ENCODE data around the gene ANP32E. TPM values are rescaled to one million over a fixed set of nuclear protein-coding genes. Genes with fewer than 3 reads are reported as not detected.

Gene ANP32E
- total and polyA plus RNA-seq, 2 of the 8 experiments (the other 6 are each of a cell fraction or from before 2014, with no cell fraction given), result 20.7 to 123 TPM

- H3K27ac ChIP-seq (ENCODE audit: low read depth, low read length), result no peak overlapping the region
- no peak overlapping the region for H3K56ac ChIP-seq (replicated peaks; ENCODE audit: insufficient read length, low read depth, low read length)
- H3K9me3 ChIP-seq (ENCODE audit: insufficient read depth in 2 of 2, low read depth in 1 of 2, low read length in 1 of 2), result no peaks in the 10 kb centered on the region
- H3K79me2 ChIP-seq (ENCODE audit: control insufficient read depth in 1 of 2, insufficient read depth in 2 of 2, low read length in 2 of 2), result no peaks in the 10 kb centered on the region
- no peak overlapping the region for H3K4me3 ChIP-seq (ENCODE audit: extremely low read depth in 1 of 4, insufficient read depth in 2 of 4, low read depth in 3 of 4, low read length in 4 of 4)
- DNase-seq (ENCODE audit: low read depth in 1 of 2, low spot score in 2 of 2) (no peak), FAIRE-seq (no peak)
- H4K91ac ChIP-seq (replicated peaks; ENCODE audit: insufficient read length, low read length), result no peak overlapping the region
- ChIA-PET POLR2A (ENCODE audit: partially characterized antibody) (interaction anchor here (0.7 to 3.5 kb wide), 4 partner anchors 9 to 285 kb away, joined by 3 to 15 read pairs (median 6); partner anchors contain the start of gene PLEKHO1), CTCF (ENCODE audit: partially characterized antibody) (interaction anchor here (0.6 to 6.6 kb wide), 8 partner anchors 9 to 223 kb away, joined by 3 to 34 read pairs (median 4); no protein-coding TSS in a partner anchor)
- H2BK15ac ChIP-seq (ENCODE audit: low read length), result no peak overlapping the region
- TF ChIP-seq GABPA (IDR thresholded peaks at IDR 0.05; ENCODE audit: borderline replicate concordance, insufficient read depth, low read length), result no peak
- no peak for TF ChIP-seq BCL11A (IDR thresholded peaks at IDR 0.05; ENCODE audit: low read depth in 2 of 2, low read length in 2 of 2)
- no peak for TF ChIP-seq TCF12 (IDR thresholded peaks at IDR 0.05; ENCODE audit: low read depth, low read length)
- TF ChIP-seq CHD1 (IDR thresholded peaks at IDR 0.05; ENCODE audit: low read depth, low read length), result no peak
- no peak for TF ChIP-seq TEAD4 (IDR thresholded peaks at IDR 0.05; ENCODE audit: low read depth, low read length)
- H4K20me1 ChIP-seq (replicated peaks in 1 of 2; ENCODE audit: control insufficient read depth in 1 of 2, insufficient read depth in 2 of 2, low read length in 2 of 2), result no peaks in the 10 kb centered on the region
- no peaks in the 10 kb centered on the region for H3K27me3 ChIP-seq (replicated peaks in 1 of 4; ENCODE audit: control insufficient read depth in 3 of 4, extremely low read depth in 1 of 4, insufficient read depth in 3 of 4, low read length in 3 of 4)
- H2AK5ac ChIP-seq (ENCODE audit: low read depth, low read length), result no peak overlapping the region
- H3K79me1 ChIP-seq (ENCODE audit: low read depth, low read length), result no peaks in the 10 kb centered on the region
- H4K8ac ChIP-seq (ENCODE audit: extremely low read depth, insufficient read depth, low read length), result no peak overlapping the region
- 86% methylated on average over 2 of the region's 2 CpGs; no CpG with 5 or more reads in 1 of the 2 experiments for WGBS, 2 experiments (ENCODE audit: extremely low coverage in 1 of 2, insufficient coverage in 1 of 2, insufficient read length in 1 of 2, insufficient replicate concordance in 2 of 2, low coverage in 1 of 2, low lambda C conversion rate in 2 of 2, missing lambda C conversion rate in 1 of 2)
- no peaks in the 10 kb centered on the region for H3K4me1 ChIP-seq (replicated peaks in 1 of 4; ENCODE audit: control insufficient read depth in 3 of 4, insufficient read depth in 4 of 4, low read length in 3 of 4)
- no peak overlapping the region for H3K9ac ChIP-seq (replicated peaks in 1 of 4; ENCODE audit: extremely low read depth in 1 of 4, low read depth in 3 of 4, low read length in 3 of 4)
- no peaks in the 10 kb centered on the region for H3K36me3 ChIP-seq (ENCODE audit: control insufficient read depth in 2 of 4, insufficient read depth in 4 of 4, low read length in 3 of 4)
- no peak overlapping the region for H2BK20ac ChIP-seq (ENCODE audit: low read length)
- no peak overlapping the region for H3K4ac ChIP-seq (replicated peaks; ENCODE audit: insufficient read length, low read depth, low read length)
- H3K23ac ChIP-seq (ENCODE audit: insufficient read length), result no peak overlapping the region
- no peak overlapping the region for H2BK5ac ChIP-seq (ENCODE audit: low read depth, low read length)
- H4K5ac ChIP-seq (ENCODE audit: insufficient read length, low read depth, low read length), result no peak overlapping the region
- H3K18ac ChIP-seq (ENCODE audit: extremely low read depth, low read length), result no peak overlapping the region
- H2BK120ac ChIP-seq (replicated peaks; ENCODE audit: low read depth, low read length), result no peak overlapping the region
- no peak overlapping the region for H3K14ac ChIP-seq (ENCODE audit: insufficient read length)
- no peak overlapping the region for H3K4me2 ChIP-seq (ENCODE audit: insufficient read depth in 1 of 2, low read depth in 2 of 2, low read length in 2 of 2)
- H2BK12ac ChIP-seq (ENCODE audit: low read depth, low read length), result no peak overlapping the region
- H2AFZ ChIP-seq (ENCODE audit: low read length), result no peak overlapping the region
- H3K23me2 ChIP-seq (ENCODE audit: low read depth, low read length), result no peaks in the 10 kb centered on the region
Measured at GRCh38 chr1:150171801-150172200, 64.1 kb downstream of the ANP32E start.

Measured in H1 (cell line).